Smooth muscle cell of bladder (primary cell): ENCODE measurements around the gene ABCF3. TPM values are rescaled to one million over a fixed set of nuclear protein-coding genes. Genes with fewer than 3 reads are reported as not detected.

Source experiments
- total RNA-seq: library from RNA; depleted of rRNA; stranded (reverse); fragments of >200 nt; gene quantifications from 2 replicates; pipeline ENCODE4 v1.2.3, GENCODE V29; 2014

Gene ABCF3
- total RNA-seq, result 44.7 and 64.9 TPM in 2 replicates

GRCh38 chr3:184186184-184186901, at the start of gene ABCF3:
TSS of gene ABCF3 (plus strand) at chr3:184186199. CDS start at chr3:184186208, 9 bp downstream.

GRCh38 chr3:184154885-184155643, 30.9 kb upstream of the ABCF3 start, which contains the start of gene DVL3:
TSS of gene DVL3 (plus strand) at chr3:184155377. CDS start at chr3:184155636, 259 bp downstream.

GRCh38 chr3:184174646-184175492, 11.1 kb upstream of the ABCF3 start, which contains the start of gene AP2M1:
TSS of gene AP2M1 (plus strand) at chr3:184174855. CDS start at chr3:184176994, 2,139 bp downstream.

GRCh38 chr3:184229394-184230080, 43.5 kb downstream of the ABCF3 start, which contains the start of gene VWA5B2:
TSS of gene VWA5B2 (plus strand) at chr3:184229585. CDS start at chr3:184230529, 944 bp downstream.

Other genes starting within 250 kb of the ABCF3 start
- 13.2 and 24.7 TPM in 2 replicates for gene ABCC5, start 168.3 kb upstream of the ABCF3 start, total RNA-seq
- not detected in 2 replicates for gene HTR3D, start 154.5 kb upstream of the ABCF3 start, total RNA-seq
- not detected in 2 replicates for gene HTR3C, start 133.2 kb upstream of the ABCF3 start, total RNA-seq
- not detected in 2 replicates for gene HTR3E, start 89.1 kb upstream of the ABCF3 start, total RNA-seq
- 27.3 and 29.0 TPM in 2 replicates for gene EIF2B5, start 50.8 kb upstream of the ABCF3 start, total RNA-seq
- gene DVL3, start 30.8 kb upstream of the ABCF3 start, total RNA-seq, result 26.2 and 44.7 TPM in 2 replicates
- gene AP2M1, start 11.3 kb upstream of the ABCF3 start, total RNA-seq, result 773 and 801 TPM in 2 replicates
- gene VWA5B2, start 43.4 kb downstream of the ABCF3 start, total RNA-seq, result not detected in 2 replicates
- gene ALG3, start 62.8 kb downstream of the ABCF3 start, total RNA-seq, result 23.5 and 25.0 TPM in 2 replicates
- 3.4 and 4.8 TPM in 2 replicates for gene EEF1AKMT4, start 63.5 kb downstream of the ABCF3 start, total RNA-seq
- gene CAMK2N2, start 75.4 kb downstream of the ABCF3 start, total RNA-seq, result 0.09 and 0.14 TPM in 2 replicates
- not detected in 2 replicates for gene ECE2, start 89.8 kb downstream of the ABCF3 start, total RNA-seq
- gene PSMD2, start 113.0 kb downstream of the ABCF3 start, total RNA-seq, result 391 and 419 TPM in 2 replicates
- gene EIF4G1, start 128.4 kb downstream of the ABCF3 start, total RNA-seq, result 198 and 261 TPM in 2 replicates
- 10.5 and 18.1 TPM in 2 replicates for gene FAM131A, start 151.4 kb downstream of the ABCF3 start, total RNA-seq
- 3.0 and 3.3 TPM in 2 replicates for gene CLCN2, start 175.4 kb downstream of the ABCF3 start, total RNA-seq
- 63.6 and 81.2 TPM in 2 replicates for gene POLR2H, start 175.5 kb downstream of the ABCF3 start, total RNA-seq
- 0.14 and 0.18 TPM in 2 replicates for gene THPO, start 192.0 kb downstream of the ABCF3 start, total RNA-seq
- gene CHRD, start 193.9 kb downstream of the ABCF3 start, total RNA-seq, result 1.4 and 1.9 TPM in 2 replicates